SK-MEL-5 (cell line): ENCODE measurements around the gene CNTF. TPM values are rescaled to one million over a fixed set of nuclear protein-coding genes. Genes with fewer than 3 reads are reported as not detected.

Experiments used
- DNase-seq: peaks from one replicate; pipeline ENCODE4 v3.0.0-alpha.2; 2016; ENCODE audit warnings: low read depth, low spot score
- in situ Hi-C: cut with HindIII; loops from 2 replicates; pipeline ENCODE4 v1.10.0; 2016; ENCODE audit warnings: low sequenced_read_pairs, high pct_unique_total_duplicates, low pct_unique_long_range_greater_than_20kb
- total RNA-seq: library from RNA; depleted of rRNA; stranded (reverse); fragments of >200 nt; shearing (Covaris generic); gene quantifications from 2 replicates; pipeline ENCODE4 v1.2.3, GENCODE V29; 2014

CNTF gene
- total RNA-seq, 1 experiment from 2014 or later = 1.2 TPM

GRCh38 chr11:58636587-58636986, 14.1 kb downstream of the CNTF start:
- no peak for DNase-seq
- in situ Hi-C loops = no loop called here

- no peak for DNase-seq
- in situ Hi-C loops = no loop called here
These were observed 14.9 kb downstream of the CNTF start for GRCh38 chr11:58637371-58637770.

GRCh38 chr11:58639103-58639502, 16.6 kb downstream of the CNTF start:
- DNase-seq = no peak
- in situ Hi-C loops = no loop called here

GRCh38 chr11:58639669-58640068, 17.2 kb downstream of the CNTF start:
- DNase-seq = no peak
- in situ Hi-C loops = no loop called here

GRCh38 chr11:58640386-58641023, 18.0 kb downstream of the CNTF start:
- in situ Hi-C loops = no loop called here

GRCh38 chr11:58641341-58641740, 18.9 kb downstream of the CNTF start:
- in situ Hi-C loops = no loop called here

More at GRCh38 chr11:58640386-58641023, 18.0 kb downstream of the CNTF start:
- DNase-seq = peak; percentile 75

GRCh38 chr11:58641803-58642581, 19.5 kb downstream of the CNTF start:
- DNase-seq = peak; percentile 94
- in situ Hi-C loops = no loop called here

More at GRCh38 chr11:58641341-58641740, 18.9 kb downstream of the CNTF start:
- DNase-seq = no peak

- in situ Hi-C loops = no loop called here
These were observed 23.4 kb downstream of the CNTF start for GRCh38 chr11:58645854-58646253.

GRCh38 chr11:58647141-58647699, 24.8 kb downstream of the CNTF start:
- no peak for DNase-seq
- in situ Hi-C loops = no loop called here

More at GRCh38 chr11:58645854-58646253, 23.4 kb downstream of the CNTF start:
- no peak for DNase-seq

GRCh38 chr11:58647866-58648265, 25.4 kb downstream of the CNTF start:
- DNase-seq = no peak
- in situ Hi-C loops = no loop called here

- in situ Hi-C loops = no loop called here
- DNase-seq = no peak
These were observed 27.2 kb downstream of the CNTF start for GRCh38 chr11:58649623-58650022.

- DNase-seq = no peak
- in situ Hi-C loops = no loop called here
These were observed 28.0 kb downstream of the CNTF start for GRCh38 chr11:58650496-58650895.

GRCh38 chr11:58652726-58653280, 30.3 kb downstream of the CNTF start:
- DNase-seq = no peak
- in situ Hi-C loops = no loop called here

- in situ Hi-C loops = no loop called here
These were observed 31.8 kb downstream of the CNTF start for GRCh38 chr11:58654079-58654907.

GRCh38 chr11:58654908-58655296, 32.4 kb downstream of the CNTF start:
- DNase-seq = no peak
- in situ Hi-C loops = no loop called here

More at GRCh38 chr11:58654079-58654907, 31.8 kb downstream of the CNTF start:
- peak; percentile 86 for DNase-seq

- in situ Hi-C loops = no loop called here
- no peak for DNase-seq
These were observed 33.9 kb downstream of the CNTF start for GRCh38 chr11:58656348-58656747.

GRCh38 chr11:58658623-58659022, 36.2 kb downstream of the CNTF start:
- no peak for DNase-seq
- in situ Hi-C loops = no loop called here

GRCh38 chr11:58659404-58659803, 36.9 kb downstream of the CNTF start:
- no peak for DNase-seq
- in situ Hi-C loops = no loop called here
